Ectodermal cell (in vitro differentiated cells): ENCODE data around the gene SORCS2.

Experiments used
- H3K27ac ChIP-seq: 2 replicates; pipeline ENCODE4 v1.7.0; 2013; ENCODE audit warnings: mild to moderate bottlenecking, low read depth, low read length; ENCODE audit not compliant: insufficient read depth, poor library complexity, severe bottlenecking
- H3K27me3 ChIP-seq: 2 replicates; pipeline ENCODE4 v1.7.0; 2013; ENCODE audit warnings: mild to moderate bottlenecking, low read length; ENCODE audit not compliant: insufficient read depth, control insufficient read depth, poor library complexity, severe bottlenecking
- H3K36me3 ChIP-seq: one replicate; pipeline ENCODE4 v1.7.0; 2013; ENCODE audit warnings: low read length; ENCODE audit not compliant: control insufficient read depth, insufficient read depth
- H3K4me1 ChIP-seq: one replicate; pipeline ENCODE4 v1.7.0; 2013; ENCODE audit warnings: low read length; ENCODE audit not compliant: control insufficient read depth, insufficient read depth
- H3K4me3 ChIP-seq: 2 replicates; pipeline ENCODE4 v1.7.0; 2013; ENCODE audit warnings: low read depth, low read length, control low read depth; ENCODE audit not compliant: insufficient read depth
- H3K9me3 ChIP-seq: 2 replicates; pipeline ENCODE4 v1.7.0; 2013; ENCODE audit warnings: mild to moderate bottlenecking, low read length, moderate library complexity; ENCODE audit not compliant: control insufficient read depth
- WGBS, 2 experiments: methylation state at CpG; one replicate each; pipeline ENCODE4 v1.1.7; 2013; ENCODE audit warnings: missing lambda C conversion rate in 2 of 2; 5-methylcytosine and 5-hydroxymethylcytosine counted together

SORCS2 gene

GRCh38 chr4:7335344-7336066 lies 143.2 kb downstream of the SORCS2 start:
- 31 to 32% methylated on average over 24 of the region's 24 CpGs for WGBS, 2 experiments
- no peaks in the 10 kb centered on the region for H3K36me3 ChIP-seq

GRCh38 chr4:7336067-7336569 lies 143.8 kb downstream of the SORCS2 start:
- Histone ChIP-seq H3K9me3 (no peaks in the 10 kb centered on the region), H3K4me3 (no peak overlapping the region), H3K27me3 (no peaks in the 10 kb centered on the region), H3K36me3 (no peaks in the 10 kb centered on the region), H3K27ac (no peak overlapping the region), H3K4me1 (peaks cover 8% of the 10 kb centered on the region)
- whole genome bisulfite sequencing, 2 experiments: 82 to 84% methylated on average over 17 of the region's 17 CpGs

More at GRCh38 chr4:7335344-7336066, 143.2 kb downstream of the SORCS2 start:
- no peak overlapping the region for H3K4me3 ChIP-seq
- peaks cover 8% of the 10 kb centered on the region for H3K4me1 ChIP-seq
- no peak overlapping the region for H3K27ac ChIP-seq
- no peaks in the 10 kb centered on the region for H3K27me3 ChIP-seq
- no peaks in the 10 kb centered on the region for H3K9me3 ChIP-seq

- no peak overlapping the region for H3K27ac ChIP-seq
- no peaks in the 10 kb centered on the region for H3K9me3 ChIP-seq
- WGBS, 2 experiments: 91 to 92% methylated on average over 14 of the region's 14 CpGs
- peaks cover 8% of the 10 kb centered on the region for H3K4me1 ChIP-seq
- H3K27me3 ChIP-seq: no peaks in the 10 kb centered on the region
- no peak overlapping the region for H3K4me3 ChIP-seq
- H3K36me3 ChIP-seq: no peaks in the 10 kb centered on the region
Observed at GRCh38 chr4:7336732-7337131, 144.4 kb downstream of the SORCS2 start.

- H3K36me3 ChIP-seq: no peaks in the 10 kb centered on the region
- no peaks in the 10 kb centered on the region for H3K9me3 ChIP-seq
- peaks cover 8% of the 10 kb centered on the region for H3K4me1 ChIP-seq
- 86 to 87% methylated on average over 22 of the region's 22 CpGs for WGBS, 2 experiments
- H3K27me3 ChIP-seq: no peaks in the 10 kb centered on the region
- no peak overlapping the region for H3K27ac ChIP-seq
- no peak overlapping the region for H3K4me3 ChIP-seq
Observed at GRCh38 chr4:7337196-7338058, 145.1 kb downstream of the SORCS2 start.

GRCh38 chr4:7338059-7338452 lies 145.7 kb downstream of the SORCS2 start:
- H3K27me3 ChIP-seq: no peaks in the 10 kb centered on the region
- no peaks in the 10 kb centered on the region for H3K36me3 ChIP-seq
- H3K9me3 ChIP-seq: no peaks in the 10 kb centered on the region
- 89 to 91% methylated on average over 5 of the region's 5 CpGs for WGBS, 2 experiments
- no peak overlapping the region for H3K4me3 ChIP-seq
- H3K4me1 ChIP-seq: peaks cover 8% of the 10 kb centered on the region
- H3K27ac ChIP-seq: no peak overlapping the region

GRCh38 chr4:7338876-7339623 lies 146.7 kb downstream of the SORCS2 start:
- Histone ChIP-seq H3K4me3 (no peak overlapping the region), H3K4me1 (peaks cover 8% of the 10 kb centered on the region), H3K36me3 (no peaks in the 10 kb centered on the region), H3K27ac (no peak overlapping the region), H3K9me3 (no peaks in the 10 kb centered on the region), H3K27me3 (no peaks in the 10 kb centered on the region)
- 96 to 97% methylated on average over 19 of the region's 19 CpGs for WGBS, 2 experiments

- H3K4me1 ChIP-seq: peaks cover 7% of the 10 kb centered on the region
- no peak overlapping the region for H3K4me3 ChIP-seq
- 94 to 95% methylated on average over 15 of the region's 15 CpGs for WGBS, 2 experiments
- H3K36me3 ChIP-seq: no peaks in the 10 kb centered on the region
- no peaks in the 10 kb centered on the region for H3K27me3 ChIP-seq
- no peaks in the 10 kb centered on the region for H3K9me3 ChIP-seq
- H3K27ac ChIP-seq: no peak overlapping the region
Observed at GRCh38 chr4:7339751-7340552, 147.6 kb downstream of the SORCS2 start.

GRCh38 chr4:7340553-7341433 lies 148.5 kb downstream of the SORCS2 start:
- no peaks in the 10 kb centered on the region for H3K4me1 ChIP-seq
- no peak overlapping the region for H3K4me3 ChIP-seq
- H3K9me3 ChIP-seq: no peaks in the 10 kb centered on the region
- no peaks in the 10 kb centered on the region for H3K36me3 ChIP-seq
- H3K27me3 ChIP-seq: no peaks in the 10 kb centered on the region
- no peak overlapping the region for H3K27ac ChIP-seq
- 92 to 94% methylated on average over 17 of the region's 17 CpGs for WGBS, 2 experiments
